Cerebellar nuclear complex (tissue), 1 donor: ENCODE measurements around the gene PKM.
"Not testable (repeated sequence)": the region's sequence is repeated elsewhere in the genome, so short reads cannot be mapped to it uniquely, and the experiment has no call there.

Experiments used
- DNase-seq, 2 experiments: peaks; one replicate each; lab custom pipeline; 2025; lab: John Stamatoyannopoulos, UW

PKM gene

DNA sequence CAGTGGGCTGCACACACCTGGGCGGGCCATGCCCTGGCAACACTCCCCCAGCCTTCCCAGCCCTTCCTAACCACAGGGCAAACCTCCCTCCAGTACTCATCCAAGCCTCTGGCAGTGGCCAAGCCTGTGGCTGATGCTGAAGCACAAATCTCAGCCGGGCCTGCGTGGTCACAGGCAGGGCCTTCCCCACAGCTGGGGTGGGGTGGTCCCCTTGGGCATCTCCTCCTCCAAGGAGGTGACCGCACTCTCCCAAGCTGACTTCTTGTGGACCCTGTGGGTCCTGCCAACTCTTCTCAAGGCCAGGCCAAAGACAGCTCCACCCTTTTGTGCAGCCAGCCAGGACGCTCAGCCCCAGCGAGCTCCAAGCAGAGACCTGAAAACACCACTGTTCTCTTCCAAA lies 54.8 kb downstream of the PKM start:
- no peak for DNase-seq

DNA sequence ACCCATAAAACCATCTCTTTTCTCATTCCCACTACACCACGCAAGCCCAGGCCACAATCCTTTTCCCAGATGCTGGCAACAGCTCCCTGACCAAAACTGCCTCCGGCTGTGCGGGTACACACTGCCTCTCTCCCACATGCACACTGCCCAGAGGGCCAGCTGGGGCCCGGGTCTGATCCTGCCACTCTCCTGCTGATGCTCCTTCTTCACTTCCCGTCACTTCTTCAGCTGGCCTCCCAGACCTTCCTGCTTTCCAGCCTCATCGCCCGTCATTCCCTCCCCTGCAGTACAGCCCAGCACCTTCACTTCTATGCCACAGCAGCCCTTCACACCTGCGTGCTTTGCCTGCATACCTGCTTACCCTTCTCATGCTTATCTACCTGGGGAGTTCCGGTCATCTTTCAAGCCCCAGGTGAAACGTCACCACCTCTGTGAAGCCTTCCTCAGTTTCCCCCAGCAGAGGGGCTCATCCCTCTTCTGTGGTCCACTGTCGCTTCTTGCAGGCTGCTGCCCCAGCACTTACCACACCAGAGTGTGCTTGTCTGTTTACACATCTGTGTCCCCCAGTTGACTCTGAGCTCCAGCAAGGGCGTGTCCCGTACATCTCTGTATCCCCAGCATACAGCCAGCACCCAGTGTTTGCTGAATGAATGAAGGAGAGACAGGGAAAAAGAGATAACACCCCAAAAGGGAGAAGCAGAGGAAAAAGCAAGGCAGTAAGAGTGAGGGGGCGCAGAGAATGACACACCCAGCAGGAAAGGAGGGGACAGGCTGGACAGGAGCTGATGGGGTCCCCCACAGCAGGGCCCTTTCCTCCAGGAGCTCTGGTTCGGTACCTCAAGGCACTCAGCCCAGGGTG lies 55.6 kb downstream of the PKM start:
- DNase-seq, result no peak

DNA sequence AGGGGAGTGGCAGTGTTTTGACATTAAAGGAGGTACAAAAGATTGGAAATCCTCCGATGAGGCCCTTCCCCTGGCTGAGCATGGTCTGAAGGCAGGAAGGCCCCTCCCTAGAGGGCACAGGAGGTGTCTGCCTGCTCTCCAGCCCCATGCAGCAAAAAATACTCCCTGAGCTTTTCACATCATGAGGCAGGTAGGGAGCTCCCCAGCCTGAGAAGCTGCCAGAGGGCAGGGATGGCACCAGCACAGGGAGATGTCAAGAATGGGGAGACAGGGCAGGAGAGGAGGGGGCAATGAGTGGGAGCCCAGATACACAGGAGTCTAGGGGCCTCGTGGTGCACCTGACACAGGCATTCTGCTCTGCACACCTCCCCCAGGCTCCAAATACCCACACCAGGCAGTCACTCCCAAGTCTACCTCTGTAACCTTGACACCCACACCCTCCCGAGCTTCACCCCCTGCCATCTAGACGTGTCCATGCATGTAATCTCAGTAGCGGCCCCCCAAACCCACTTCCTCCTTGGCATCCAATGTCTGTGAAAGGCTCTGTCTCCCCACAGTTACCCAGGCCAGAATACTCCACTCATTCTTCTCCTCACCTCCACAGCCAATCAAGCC lies 56.3 kb downstream of the PKM start:
- DNase-seq, result no peak

DNA sequence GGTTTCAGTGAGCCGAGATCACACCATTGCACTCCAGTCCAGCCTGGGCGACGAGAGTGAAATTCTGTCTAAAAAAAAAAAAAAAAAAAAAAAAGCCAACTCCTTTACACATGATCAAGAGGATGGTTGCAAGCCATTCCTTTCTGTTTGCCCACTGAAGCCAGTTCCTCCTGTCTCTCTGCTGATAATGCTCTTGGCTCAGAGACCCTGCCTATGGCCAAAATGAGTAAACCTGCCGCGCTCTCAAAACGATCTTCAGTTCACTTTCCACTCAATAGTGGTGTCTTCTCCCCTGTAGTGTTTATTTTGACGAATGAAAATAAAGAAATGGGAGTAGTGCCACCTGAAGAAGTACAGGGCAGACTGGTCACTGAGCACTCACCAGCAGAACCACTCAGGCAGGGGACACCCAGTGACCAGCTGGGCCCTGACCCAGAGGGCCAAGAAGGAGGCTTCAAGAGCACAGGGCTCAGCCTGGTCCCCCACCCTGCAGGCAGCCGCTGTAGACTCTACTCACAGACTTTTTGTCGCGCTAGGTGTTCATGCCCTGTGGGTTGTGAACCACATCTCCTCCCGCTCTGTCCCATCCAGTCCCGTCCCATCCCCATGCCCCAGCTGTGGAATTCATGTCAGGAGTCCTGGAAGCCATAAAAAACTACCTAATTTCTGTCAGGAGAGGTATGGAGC lies 57.0 kb downstream of the PKM start:
- DNase-seq, result no peak

DNA sequence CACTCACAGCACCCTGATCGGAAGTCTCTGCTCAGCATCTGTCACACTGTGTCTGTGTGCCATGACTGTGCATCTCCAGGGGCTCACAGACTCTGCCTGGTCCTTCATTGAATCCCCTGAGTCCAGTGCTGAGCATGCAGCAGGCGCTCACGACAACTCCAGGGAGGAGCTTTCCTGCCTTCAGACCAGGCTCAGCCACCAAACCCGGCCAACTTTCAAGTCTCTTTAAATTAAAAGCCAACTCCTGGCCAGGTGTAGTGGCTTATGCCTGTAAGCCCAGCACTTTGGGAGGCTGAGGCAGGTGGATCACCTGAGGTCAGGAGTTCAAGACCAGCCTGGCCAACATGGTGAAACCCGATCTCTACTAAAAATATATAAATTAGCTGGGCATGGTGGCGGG lies 57.6 kb downstream of the PKM start:
- DNase-seq, result no peak

DNA sequence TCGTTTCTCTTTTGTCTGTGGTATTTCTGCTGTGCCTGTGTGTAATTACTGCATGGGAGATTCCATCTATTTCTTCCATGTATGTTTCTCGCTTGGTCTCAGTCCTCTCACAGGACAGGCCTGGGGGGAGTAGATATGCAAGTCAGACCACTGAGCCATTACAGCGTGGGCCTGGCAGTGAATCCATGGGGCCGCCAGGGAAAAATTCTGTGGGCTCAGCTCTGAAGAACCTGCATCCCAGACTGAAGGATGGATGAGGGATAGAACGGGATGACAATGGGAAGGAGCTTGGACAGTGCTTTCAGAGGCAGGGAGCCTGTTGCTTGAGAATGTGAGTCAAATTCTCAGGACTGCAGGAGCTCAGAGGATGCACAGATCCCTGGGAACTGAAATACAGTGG lies 58.2 kb downstream of the PKM start:
- no peak for DNase-seq

DNA sequence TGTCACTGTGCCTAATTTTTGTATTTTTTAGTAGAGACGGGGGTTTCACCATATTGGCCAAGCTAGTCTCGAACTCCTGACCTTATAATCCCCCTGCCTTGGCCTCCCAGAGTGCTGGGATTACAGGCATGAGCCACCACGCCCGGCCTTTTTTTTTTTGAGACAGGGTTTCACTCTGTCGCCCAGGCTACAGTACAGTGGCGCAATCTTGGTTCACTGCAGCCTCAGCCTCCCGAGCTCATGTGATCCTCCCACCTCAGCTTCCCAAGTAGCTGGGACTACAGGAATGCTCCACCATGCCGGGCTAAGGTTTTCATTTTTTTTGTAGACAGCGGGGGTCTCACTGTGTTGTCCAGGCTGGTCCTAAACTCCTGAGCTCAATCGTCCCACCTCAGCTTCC lies 59.0 kb downstream of the PKM start:
- DNase-seq, result not testable (repeated sequence)

DNA sequence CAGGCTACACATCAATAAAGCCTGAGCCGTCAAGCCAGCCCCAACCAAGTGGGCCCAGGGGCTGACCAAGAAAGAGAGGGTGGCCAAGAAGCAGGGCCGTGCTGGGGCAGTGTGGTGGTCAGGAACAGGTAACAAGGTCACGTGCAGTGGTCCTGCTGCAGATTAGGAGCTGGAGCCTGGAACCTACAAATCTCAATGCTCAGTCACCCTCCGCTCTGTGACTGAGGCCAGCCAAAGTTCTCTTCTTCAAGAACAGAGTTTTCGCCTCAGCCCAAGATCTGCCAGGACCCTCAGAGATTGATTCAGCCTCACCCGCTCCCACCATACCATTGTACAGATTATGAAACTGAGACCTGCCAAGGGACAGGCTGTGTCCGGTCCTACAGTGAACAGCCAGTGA lies 60.3 kb downstream of the PKM start:
- DNase-seq, result no peak

DNA sequence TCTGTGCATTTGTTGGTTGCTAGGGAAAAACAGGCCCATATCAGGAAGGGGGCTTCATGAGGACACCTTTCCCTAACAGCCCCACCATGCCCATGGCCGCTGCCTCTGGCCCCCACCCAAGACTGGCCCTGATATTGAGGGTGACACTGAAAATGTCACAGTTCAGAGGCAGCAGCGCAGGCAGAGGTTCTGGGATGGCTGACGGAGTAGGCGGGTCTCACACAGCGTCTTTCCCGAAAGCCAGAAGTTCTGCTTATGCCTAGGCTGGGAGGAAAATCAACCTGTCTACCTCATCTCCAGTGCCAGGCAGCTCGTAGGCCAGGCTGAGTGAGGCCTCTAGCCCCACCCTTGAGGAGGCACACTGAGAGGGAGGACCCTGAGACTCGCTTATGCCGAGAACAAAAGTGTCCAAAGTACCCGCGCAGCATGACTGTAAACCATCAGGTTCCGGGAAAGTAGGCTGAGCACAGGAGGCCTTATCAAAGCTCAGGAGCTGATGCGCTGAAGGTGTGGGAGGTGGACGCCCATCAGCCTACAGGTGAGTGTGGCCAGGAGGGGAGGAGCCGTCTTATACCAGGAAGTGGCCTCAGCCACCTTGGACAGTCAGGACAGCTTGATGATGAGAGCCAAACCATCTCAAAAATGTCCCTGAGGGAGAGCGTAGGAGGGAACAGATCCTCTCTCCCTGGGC lies 60.9 kb downstream of the PKM start:
- DNase-seq, result no peak

DNA sequence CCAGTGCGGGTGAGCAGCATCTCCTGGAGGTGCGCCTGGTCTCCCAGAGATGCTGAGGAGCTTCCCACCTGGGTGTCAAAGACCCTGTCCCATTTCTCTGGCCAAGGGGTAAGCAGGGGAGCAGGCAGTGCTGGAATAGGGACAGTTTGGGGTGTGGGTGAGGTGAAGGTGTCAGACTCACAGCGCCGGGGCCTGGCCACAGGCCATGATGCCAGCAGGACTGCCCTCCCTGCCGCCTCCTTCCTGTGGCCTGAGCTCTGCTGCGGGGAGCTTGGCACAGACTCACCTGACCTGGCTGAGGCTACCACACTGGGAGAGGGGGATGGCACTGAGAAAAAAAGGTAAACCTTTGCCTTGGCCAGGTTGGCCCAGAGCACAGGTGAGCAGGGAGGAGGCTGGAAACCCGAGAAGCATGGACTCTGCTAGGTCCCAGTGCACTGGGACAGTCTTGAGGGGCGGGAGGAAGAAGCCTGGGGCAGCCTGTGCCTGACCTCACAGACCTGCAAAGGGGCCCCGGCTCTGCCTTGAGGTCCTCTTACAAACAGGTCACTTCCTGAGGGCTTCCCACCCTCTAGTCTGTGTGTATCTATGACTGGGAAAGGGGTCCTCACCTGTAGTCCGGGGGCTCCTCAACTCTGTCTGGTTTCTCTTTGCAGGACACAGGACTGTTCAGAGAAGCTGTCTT lies 61.6 kb downstream of the PKM start:
- no peak for DNase-seq

DNA sequence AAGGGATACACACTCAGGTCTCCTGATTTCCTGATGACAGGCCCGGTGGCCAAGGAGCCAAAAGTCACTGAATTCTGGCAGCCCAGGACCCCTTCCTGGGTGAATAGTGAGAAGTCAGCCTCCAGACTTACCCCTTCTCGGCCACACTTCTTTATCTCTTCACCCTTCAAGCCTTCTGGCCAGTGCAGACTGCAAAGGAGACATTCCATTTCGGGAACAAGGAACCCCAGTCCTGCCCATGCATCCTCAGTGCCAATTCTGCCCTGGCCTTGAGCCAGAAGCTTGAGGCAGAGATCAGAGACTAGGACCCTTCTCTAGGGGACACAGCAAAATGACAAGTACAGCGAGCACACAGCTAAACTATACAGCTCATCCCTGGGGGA lies 62.2 kb downstream of the PKM start:
- no peak for DNase-seq

DNA sequence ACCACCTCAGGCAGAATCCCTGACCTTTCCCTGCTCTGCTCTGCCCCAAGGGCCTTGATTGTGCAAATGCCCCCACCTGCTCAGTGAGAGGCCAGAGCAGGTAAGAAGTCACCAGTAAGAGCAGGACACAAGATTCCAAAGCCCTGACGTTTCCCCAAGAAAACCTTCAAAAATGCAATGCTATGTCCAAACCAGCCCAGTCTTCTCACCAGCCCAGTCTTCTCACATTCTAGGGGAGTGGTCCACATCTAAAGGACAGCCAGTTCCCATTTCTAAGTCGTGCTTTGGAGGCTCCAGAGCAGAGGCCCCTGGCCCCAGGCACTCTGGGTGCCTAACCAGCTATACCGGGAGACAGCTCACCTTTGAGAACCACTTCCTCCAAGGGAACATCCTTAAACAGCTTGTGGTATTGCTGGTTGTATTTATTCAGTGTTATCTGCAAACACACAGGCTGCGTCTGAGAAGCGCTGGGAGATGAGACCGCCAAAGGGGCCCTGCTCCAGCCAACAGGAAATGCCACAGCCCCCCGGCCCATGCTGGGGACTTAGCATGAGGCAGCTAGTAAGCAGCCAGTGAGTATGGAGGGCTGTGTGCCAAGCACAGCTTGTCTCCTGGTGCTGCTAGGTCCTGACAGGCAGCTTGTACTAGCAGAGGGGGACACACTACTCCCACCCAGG lies 62.7 kb downstream of the PKM start:
- no peak for DNase-seq

DNA sequence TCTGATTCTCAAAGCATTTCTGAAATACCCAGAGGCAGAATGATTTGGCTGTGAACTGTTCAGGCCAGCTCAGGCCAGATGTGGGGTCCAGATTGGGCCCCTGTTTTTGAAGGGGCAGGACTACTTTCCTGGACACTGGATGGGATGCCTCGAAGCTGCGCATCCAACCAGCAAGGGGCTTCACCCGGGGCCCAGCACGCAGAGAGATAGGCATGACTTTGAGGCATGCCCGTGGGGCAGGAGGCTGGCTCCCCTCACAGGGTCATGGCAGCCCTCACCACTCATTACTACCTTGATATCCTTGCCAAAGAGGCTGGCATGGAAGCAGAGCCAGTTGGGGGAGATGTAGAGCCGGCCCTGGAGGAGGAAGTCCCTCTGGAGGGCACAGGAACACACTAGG lies 63.5 kb downstream of the PKM start:
- DNase-seq, result no peak

DNA sequence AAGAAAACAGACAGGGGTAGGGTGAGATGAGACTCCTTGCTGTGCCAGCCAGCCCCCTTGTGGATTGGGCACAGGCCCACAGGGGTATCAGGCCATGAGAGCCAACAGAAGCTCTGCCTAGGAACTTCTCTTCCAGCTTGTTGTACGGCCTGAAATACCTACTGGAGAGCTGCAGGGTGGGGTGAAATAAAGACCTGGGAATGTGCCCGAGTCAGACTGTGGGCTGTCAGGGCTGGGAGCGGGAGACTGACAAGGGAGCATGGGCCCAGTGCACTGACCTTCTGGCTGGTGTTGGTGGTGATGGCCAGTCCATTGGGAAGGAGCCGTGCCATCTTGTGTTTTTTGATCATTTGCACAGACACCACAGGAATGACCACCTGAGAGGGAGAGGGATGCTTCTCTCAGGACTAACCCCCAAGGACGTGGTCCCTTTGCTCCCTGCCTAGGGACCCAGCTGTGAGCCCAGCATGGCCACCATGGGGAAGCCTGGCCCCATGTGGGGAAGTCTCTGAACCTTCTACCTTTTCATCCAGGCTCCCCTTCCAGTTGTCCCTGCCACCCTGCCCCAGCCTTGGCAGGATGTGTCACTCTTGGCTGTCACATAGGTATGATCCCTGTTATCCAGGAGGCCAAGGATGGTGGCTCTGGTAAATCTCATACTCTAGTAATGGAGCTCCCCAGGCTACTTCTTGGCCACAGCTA lies 64.1 kb downstream of the PKM start:
- DNase-seq, result no peak

DNA sequence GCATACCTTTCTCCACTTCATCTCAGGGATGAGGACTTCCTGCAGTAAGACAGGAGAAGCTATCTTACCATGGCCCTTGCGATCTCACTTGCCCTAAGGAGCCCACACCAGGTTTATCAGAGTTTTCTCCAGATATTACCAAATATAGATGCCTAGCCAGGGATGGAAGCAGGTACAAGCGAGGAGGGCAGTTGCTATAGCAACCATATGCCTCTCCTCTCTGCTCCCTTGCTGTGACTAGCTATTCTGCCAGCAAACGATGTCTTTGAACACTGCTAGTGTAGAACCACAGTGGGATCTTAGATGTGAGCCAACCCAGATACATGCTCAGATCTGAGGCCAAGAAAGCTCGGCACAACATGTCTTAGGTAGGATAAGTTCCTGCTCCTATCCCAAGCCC lies 67.3 kb downstream of the PKM start:
- no peak for DNase-seq

DNA sequence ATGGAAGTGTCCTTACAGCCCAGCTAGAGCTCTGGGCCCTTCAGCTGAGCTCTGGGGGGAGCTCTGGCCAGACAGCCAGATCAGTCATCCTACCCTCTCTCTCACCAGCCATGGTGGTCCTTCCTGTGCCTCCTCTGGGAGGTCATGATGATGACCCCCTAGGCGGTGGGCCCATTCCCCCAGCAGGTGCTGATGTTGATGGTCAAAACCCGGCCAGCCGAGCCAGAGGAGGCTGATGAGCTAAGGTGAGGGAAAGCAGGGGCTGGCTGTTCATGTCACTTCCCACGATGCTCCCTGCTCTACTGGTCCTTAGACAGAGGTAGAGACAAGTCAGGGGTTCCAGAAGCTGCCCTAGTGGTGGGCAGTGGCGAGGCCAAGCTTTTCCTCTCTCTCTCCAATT lies 68.4 kb downstream of the PKM start:
- no peak for DNase-seq

DNA sequence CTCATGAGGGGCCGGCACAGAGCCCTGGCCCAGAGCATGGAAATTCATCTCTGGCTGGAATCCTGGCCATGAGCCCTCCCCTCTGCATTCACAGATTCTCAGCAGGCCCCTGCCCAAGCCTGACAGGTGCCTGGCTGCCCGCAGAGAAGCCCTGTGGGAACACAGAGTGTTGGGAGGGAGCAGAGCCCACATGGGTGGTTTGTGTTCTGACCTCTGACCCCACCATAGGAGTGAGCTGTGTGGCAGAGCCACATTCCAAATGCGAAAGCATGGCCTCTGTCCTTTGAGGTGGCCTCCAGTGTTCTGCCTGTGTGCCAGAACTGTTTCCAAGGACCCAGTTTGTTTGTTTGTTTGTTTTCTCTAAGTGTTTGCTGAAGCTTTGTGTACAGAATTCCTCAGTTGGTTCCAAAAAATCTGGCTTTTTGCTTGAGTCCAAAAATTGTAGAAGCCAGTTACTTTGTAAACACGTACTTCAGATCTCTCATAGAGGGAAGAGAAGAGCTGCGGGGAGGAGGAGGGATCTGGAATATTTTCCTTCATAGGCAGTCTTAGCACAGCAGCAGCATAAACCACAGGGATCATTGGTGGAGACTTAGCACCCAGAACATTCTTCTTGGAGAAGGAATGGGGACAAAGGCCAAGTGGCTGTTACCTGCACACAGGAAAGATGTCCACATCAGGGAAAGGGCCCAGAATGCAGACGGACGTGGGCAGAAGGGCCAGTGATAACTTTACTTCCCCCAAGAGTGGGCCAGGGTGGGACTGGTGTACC lies 69.4 kb downstream of the PKM start:
- DNase-seq, result no peak

DNA sequence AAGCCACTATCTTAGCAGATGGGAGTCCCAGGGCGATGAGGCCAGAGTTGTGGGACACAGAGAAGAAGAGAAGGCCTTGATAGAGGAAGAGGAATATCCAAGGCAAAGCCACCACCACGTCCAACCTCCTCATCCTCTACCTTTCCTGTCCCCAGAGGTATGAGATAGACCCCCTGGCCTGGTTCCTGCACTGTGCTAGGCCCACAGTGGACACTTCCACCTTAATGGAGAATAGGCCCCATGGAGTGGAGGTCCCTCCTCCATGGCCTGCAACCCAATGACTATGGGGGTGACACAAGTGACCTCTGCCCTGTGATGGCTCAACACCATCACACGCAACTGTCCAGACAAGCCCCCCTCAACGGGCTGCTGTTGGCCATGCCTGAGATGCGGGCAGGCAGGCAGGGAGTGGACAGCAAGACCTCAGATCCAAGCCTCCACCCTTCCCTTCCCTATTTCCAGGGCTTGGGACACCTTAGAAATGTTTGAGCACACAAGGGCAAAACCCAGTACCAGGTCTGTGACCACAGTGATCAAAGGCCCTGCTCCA lies 70.2 kb downstream of the PKM start:
- no peak for DNase-seq

DNA sequence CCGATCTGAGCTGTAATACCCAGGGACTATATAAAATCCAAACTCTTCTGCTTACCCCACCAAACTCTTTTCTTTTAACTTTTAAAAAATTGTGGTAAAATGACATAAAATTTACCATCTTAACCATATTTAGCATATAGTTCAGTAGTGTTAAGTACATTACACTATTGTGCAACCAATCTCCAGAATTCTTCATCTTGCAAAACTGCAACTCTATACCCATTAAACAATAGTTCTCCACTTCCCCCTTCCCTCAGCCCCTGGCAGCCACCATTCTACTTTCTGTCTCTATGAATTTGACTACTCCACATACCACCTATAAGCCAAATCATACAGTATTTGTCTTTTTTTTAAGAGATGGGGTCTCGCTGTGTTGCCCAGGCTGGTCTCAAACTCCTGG lies 74.1 kb downstream of the PKM start:
- no peak for DNase-seq
